ENCODE results near the gene BATF.

DNA sequence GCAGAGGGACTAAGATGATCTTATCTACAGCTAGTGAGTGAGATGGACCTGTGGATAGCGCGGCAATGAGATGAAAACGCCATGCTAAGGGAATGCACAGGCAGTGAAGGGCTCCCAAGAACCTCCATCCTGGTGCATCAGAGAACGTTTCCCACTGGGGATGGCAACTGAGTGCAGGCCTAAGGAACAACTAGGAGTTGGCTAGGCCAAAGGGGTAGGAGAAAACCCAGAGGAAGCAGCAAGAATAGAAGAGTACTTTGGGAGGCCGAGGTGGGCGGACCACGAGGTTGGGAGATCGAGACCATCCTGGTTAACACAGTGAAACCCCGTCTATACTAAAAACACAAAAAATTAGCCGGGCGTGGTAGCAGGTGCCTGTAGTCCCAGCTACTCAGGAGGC, 24.6 kb upstream of the BATF start:
- TF ChIP-seq, protein P1, sequence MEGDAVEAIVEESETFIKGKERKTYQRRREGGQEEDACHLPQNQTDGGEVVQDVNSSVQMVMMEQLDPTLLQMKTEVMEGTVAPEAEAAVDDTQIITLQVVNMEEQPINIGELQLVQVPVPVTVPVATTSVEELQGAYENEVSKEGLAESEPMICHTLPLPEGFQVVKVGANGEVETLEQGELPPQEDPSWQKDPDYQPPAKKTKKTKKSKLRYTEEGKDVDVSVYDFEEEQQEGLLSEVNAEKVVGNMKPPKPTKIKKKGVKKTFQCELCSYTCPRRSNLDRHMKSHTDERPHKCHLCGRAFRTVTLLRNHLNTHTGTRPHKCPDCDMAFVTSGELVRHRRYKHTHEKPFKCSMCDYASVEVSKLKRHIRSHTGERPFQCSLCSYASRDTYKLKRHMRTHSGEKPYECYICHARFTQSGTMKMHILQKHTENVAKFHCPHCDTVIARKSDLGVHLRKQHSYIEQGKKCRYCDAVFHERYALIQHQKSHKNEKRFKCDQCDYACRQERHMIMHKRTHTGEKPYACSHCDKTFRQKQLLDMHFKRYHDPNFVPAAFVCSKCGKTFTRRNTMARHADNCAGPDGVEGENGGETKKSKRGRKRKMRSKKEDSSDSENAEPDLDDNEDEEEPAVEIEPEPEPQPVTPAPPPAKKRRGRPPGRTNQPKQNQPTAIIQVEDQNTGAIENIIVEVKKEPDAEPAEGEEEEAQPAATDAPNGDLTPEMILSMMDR (tag by site-specific recombination; IDR thresholded peaks at IDR 0.05), result no peak
- TF ChIP-seq MZF1 (tag by site-specific recombination; IDR thresholded peaks at IDR 0.05; ENCODE audit: borderline replicate concordance) (no peak), ZNF155 (tag by site-specific recombination; IDR thresholded peaks at IDR 0.05) (no peak), TCF7L2 (IDR thresholded peaks at IDR 0.05; ENCODE audit: borderline replicate concordance, low read depth, low read length) (no peak), ZNF660 (tag by site-specific recombination; IDR thresholded peaks at IDR 0.05) (no peak), ZNF776 (tag by site-specific recombination; IDR thresholded peaks at IDR 0.05; ENCODE audit: borderline replicate concordance) (no peak), HOXA7 (CRISPR knock-in tag; IDR thresholded peaks at IDR 0.05; ENCODE audit: borderline replicate concordance) (no peak), ZBTB21 (tag by site-specific recombination; IDR thresholded peaks at IDR 0.05) (no peak), ZSCAN30 (tag by site-specific recombination; IDR thresholded peaks at IDR 0.05) (no peak)
- TF ChIP-seq, protein P2, sequence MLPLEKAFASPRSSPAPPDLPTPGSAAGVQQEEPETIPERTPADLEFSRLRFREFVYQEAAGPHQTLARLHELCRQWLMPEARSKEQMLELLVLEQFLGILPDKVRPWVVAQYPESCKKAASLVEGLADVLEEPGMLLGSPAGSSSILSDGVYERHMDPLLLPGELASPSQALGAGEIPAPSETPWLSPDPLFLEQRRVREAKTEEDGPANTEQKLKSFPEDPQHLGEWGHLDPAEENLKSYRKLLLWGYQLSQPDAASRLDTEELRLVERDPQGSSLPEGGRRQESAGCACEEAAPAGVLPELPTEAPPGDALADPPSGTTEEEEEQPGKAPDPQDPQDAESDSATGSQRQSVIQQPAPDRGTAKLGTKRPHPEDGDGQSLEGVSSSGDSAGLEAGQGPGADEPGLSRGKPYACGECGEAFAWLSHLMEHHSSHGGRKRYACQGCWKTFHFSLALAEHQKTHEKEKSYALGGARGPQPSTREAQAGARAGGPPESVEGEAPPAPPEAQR (tag by site-specific recombination; IDR thresholded peaks at IDR 0.05), result no peak
- TF ChIP-seq, protein P3, sequence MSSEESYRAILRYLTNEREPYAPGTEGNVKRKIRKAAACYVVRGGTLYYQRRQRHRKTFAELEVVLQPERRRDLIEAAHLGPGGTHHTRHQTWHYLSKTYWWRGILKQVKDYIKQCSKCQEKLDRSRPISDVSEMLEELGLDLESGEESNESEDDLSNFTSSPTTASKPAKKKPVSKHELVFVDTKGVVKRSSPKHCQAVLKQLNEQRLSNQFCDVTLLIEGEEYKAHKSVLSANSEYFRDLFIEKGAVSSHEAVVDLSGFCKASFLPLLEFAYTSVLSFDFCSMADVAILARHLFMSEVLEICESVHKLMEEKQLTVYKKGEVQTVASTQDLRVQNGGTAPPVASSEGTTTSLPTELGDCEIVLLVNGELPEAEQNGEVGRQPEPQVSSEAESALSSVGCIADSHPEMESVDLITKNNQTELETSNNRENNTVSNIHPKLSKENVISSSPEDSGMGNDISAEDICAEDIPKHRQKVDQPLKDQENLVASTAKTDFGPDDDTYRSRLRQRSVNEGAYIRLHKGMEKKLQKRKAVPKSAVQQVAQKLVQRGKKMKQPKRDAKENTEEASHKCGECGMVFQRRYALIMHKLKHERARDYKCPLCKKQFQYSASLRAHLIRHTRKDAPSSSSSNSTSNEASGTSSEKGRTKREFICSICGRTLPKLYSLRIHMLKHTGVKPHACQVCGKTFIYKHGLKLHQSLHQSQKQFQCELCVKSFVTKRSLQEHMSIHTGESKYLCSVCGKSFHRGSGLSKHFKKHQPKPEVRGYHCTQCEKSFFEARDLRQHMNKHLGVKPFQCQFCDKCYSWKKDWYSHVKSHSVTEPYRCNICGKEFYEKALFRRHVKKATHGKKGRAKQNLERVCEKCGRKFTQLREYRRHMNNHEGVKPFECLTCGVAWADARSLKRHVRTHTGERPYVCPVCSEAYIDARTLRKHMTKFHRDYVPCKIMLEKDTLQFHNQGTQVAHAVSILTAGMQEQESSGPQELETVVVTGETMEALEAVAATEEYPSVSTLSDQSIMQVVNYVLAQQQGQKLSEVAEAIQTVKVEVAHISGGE (tag by site-specific recombination; conservative IDR thresholded peaks at IDR 0.05; ENCODE audit: low read depth), result no peak
- TF ChIP-seq, protein P4, sequence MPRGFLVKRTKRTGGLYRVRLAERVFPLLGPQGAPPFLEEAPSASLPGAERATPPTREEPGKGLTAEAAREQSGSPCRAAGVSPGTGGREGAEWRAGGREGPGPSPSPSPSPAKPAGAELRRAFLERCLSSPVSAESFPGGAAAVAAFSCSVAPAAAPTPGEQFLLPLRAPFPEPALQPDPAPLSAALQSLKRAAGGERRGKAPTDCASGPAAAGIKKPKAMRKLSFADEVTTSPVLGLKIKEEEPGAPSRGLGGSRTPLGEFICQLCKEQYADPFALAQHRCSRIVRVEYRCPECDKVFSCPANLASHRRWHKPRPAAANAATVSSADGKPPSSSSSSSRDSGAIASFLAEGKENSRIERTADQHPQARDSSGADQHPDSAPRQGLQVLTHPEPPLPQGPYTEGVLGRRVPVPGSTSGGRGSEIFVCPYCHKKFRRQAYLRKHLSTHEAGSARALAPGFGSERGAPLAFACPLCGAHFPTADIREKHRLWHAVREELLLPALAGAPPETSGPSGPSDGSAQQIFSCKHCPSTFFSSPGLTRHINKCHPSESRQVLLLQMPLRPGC (tag by site-specific recombination; IDR thresholded peaks at IDR 0.05), result no peak
- TF ChIP-seq, protein P5, sequence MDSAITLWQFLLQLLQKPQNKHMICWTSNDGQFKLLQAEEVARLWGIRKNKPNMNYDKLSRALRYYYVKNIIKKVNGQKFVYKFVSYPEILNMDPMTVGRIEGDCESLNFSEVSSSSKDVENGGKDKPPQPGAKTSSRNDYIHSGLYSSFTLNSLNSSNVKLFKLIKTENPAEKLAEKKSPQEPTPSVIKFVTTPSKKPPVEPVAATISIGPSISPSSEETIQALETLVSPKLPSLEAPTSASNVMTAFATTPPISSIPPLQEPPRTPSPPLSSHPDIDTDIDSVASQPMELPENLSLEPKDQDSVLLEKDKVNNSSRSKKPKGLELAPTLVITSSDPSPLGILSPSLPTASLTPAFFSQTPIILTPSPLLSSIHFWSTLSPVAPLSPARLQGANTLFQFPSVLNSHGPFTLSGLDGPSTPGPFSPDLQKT (IDR thresholded peaks at IDR 0.05; ENCODE audit: borderline replicate concordance, low read depth, low read length), result no peak
